HG03025 (cell line): ENCODE measurements around the gene IPO7.
A peak's percentile ranks its signal among the peaks of the same experiment; 100 is the strongest.
"Not testable (repeated sequence)": the region's sequence is repeated elsewhere in the genome, so short reads cannot be mapped to it uniquely, and the experiment has no call there.

Source experiments
- ATAC-seq: cut with Tn5 transposase; IDR thresholded peaks from one replicate; pipeline ENCODE4 v1.9.1; 2021; ENCODE audit warnings: mild to moderate bottlenecking, moderate library complexity; ENCODE audit not compliant: unreplicated experiment, low FRiP score

IPO7 gene

DNA sequence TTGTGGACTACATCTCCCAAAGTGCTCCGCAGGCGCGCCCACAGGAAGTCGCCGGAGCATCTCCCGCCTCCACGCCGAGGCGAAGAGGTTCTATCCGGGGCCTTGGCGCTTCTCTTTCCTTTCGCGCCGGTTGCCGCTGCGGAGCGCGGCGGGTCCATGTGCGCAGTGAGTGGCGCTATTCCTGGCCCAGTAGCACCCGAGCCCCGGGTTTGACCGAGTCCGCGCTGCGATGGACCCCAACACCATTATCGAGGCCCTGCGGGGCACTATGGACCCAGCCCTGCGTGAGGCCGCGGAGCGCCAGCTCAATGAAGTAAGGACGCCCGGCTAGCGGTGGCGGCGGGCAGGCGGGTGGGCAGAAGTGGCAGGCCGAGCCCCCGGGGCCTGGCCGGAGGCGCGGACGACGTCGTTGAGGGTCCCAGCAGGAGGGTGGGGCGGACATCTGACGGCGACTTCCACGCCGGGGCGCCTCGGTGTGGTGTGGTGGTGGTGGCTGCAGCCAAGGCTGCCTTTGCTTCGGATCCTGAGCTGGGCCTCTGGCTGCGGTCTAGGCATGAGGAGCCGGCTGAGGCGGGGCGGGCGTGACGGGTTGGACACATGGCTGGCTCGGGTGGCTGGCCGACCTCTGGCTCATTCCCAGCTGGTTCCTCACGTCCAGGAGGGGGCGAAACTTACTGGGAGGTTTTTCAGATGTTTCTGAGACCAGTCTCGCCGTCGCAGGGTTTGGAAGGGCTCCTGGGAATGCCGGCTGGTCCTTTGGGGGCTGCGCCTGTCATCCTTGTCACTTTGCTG is at the start of gene IPO7:
Gene IPO7, plus strand, starts transcription at position 118 of the 792 bp plus-strand sequence. Its CDS starts 112 bp downstream, at position 230.
- peak; percentile 93 for ATAC-seq

DNA sequence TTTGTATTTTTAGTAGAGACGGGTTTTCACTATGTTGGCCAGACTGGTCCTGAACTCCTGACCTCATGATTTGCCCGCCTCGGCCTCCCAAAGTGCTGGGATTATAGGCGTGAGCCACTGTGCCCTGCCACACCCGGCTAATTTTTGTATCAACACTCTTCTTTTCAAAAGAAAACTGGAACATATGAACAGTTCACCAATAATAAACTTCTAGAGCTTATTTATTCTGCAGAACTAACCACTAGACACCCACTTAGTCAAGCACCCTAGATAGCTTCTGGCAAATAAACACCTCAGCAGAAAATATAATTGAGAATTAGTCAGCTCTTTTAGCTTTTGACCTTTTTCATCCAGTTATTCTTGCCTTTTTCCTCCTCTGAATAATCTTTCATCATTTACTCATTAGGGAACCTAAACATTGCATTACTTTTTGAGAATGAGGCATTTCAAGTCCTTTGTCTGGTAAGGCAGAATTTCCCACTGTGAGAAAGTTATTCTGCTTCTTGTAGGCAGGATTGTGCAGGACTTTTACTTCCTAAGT is 42.7 kb upstream of the IPO7 start:
- ATAC-seq = no peak

DNA sequence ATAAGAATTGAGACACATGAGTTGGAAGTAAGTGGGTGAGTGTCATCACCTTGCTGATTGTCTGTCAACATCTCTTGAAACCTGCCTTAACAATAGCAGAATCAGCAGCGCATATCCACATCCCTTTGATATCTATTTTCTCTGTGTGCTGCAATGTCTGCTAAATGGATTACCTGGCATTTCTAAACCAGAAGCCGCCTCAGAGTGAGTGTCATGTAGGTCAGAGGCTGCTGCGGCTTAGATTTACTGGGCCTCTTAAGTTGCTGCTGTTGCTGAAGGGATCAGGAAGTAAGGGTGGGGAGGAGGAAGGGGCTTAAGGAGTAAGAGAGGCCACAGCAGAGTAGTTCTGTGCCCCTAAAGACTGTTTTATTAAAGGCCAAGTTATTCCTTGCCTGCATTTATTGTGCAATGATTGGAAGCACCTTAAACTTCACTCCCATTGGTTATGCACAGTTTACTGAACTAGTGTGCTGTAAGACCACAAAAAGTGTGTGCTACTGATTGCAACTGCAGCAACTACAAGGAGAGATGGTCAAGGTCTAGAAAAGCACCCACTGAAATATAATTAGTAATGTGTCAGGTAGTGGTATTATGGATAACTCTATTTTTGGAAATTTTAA is 40.3 kb upstream of the IPO7 start:
- ATAC-seq = no peak

DNA sequence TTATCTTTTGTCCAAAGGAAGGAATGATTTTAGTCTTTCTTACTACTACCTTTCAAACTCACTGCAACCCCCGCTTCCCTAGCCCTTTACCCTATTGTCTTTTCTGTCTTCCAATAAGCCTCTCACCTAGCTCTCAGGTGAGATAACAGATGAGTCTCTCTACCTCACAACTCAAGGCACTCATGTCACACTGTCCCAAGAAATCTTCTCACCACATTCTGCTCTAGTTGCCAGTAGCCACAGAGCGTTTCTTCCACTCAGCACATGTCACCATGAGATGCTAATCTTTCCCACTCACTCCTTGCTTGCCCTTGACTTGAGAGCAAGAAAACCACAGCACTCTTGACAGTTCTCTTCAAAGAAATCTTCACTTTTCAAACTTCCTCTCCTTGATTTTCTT is 37.4 kb upstream of the IPO7 start:
- no peak for ATAC-seq

DNA sequence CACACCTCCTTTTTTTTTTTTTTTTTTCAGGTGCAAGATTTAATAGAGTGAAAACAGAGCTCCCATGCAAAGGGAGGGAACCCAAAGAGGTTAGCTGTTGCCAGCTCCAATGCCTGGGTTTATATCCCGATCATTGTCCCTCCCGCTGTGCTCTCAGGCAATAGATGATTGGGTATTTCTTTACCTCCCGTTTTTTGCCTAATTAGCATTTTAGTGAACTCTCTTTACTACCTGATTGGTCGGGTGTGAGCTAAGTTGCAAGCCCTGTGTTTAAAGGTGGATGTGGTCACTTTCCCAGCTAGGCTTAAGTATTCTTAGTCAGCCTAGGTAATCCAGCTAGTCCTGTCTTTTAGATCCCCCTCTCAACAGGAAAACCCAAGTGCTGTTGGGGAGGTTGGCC is 36.7 kb upstream of the IPO7 start:
- not testable (repeated sequence) for ATAC-seq

DNA sequence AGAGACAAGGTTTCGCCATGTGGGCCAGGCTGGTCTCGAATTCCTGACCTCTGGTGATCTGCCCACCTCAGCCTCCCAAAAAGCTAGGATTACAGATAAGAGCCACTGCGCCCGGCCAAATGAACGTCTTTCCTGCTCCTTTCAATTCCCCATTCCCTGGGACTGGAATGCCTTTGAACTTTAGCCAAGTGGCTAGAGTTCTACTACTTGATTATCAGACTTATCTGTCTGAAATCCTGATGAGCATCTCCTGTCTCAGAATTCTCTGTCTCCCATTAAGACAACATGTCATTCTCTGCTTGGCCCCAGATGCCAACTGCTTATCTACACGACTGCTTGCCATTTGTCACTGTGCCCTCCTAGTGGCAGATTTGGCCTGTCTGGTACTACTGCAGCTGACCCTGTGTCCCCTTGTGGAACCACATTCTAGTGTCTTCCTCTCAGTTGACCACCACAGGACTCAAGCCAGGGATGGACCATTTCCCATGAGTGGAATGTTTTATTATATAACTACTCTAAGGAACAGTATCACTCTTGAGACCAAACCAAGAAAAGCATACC is 33.1 kb upstream of the IPO7 start:
- no peak for ATAC-seq

DNA sequence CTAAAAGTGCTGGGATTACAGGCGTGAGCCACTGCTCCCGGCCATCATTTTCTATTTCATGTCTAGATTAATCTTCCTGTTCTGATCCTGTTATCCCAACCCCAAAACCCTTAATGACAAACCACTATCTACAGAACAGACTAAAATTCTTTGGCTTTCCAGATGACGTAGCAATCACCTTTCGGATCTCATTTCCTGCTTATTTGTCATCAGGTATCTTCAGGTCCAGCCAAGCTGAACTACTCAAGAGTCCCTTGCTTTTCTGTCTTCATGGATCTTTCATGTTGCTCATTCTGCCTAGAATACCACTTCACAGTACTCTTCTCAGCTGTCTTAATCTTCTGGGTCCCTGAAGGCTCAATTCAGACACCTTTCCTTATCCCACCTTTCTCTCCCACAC is 27.4 kb upstream of the IPO7 start:
- ATAC-seq = no peak

DNA sequence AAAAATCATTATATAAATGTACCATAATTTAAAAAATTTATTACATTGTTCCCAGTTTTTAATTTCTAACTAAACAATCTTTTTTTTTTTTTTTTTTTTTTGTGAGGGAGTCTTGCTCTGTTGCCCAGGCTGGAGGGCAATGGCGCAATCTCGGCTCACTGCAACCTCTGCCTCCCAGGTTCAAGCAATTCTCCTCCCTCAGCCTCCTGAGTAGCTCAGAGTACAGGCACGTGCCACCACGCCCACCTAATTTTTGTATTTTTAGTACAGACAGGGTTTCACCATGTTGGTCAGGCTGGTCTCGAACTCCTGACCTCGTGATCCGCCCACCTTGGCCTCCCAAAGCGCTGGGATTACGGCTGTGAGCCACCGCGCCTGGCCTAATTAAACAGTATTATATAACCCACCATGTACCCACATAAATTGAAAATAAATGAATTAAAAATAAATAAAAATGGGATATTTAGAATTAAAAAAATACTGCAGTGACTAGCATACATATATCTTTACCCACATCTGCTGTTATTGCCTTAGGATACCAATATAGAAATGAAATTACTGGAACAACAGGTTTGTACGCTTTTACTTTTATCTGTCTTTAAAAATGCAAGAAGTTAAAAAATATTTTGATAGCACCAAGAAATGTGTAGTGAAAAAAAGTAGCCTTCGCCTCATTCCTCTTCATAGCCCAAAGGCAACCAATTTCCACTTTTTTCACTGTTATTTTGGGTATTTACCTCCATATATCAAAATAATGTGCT is 23.4 kb upstream of the IPO7 start:
- ATAC-seq = not testable (repeated sequence)

DNA sequence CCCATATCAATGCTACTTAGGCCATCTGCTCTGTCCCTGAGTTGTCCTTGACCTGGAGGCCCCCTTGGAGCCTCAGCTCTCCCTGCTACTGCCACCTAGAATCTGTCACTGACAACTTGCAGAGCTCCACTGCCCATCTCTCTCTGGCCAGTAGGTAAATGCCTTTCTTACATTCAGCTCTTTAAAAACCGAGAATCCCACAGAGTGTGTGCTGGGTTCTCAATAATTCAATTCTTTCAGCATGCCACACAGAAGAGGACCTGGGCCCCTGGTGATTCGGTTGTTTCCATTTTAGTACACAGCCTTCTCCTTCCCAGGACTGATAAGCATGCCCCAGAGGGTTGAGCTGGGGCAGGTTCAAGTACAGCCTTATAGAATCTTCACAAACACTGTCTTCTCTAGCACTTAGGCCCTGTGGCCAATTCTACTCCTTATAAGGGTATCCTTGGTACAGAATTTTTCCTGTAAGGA is 22.0 kb upstream of the IPO7 start:
- no peak for ATAC-seq

DNA sequence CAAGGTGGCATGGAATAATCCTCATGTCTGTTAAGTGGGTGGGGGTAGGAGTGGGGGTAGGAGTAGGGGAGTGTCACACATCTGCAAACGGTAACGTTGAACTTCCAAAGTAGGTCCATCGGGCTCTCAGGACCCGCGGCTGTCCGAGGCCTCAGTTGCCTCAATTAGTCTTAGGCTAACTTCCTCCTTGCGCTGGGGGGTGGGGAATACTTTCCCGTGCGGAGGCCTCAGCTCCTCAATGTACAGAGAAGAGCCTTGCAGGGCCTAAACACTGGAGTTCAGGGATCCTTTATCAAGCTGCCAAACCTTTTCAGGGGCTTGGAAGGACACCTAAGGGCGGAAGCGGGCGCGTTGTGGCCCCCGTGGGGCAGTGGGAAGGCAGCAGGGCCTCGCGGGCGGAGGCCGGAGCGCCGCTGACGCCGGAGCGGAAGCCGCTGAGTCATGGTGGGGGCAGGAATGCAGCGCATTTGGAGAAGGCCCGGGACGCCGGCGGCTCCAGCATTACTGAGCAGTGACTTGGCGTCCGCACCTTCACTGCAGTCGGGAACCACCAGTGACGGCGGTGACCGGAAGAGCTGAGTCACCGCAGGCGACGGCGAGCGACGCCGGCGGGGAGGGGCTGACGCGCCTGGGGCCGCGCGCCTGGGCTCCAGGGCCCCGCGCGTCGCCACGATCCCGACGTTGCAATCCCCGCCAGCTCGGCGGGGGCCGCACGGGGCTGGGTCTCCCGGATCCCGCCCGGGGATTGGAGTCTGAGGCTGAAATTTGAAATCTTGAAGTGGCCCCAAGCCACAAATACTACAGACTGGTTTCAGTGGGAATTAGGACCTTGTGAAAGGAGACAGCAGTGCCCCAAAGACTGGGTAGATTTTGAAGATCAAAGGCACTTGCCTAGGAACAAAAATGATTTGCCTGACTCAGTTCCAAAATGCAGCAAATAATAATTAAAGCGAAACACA is 20.2 kb upstream of the IPO7 start:
- ATAC-seq = peak; percentile 87

DNA sequence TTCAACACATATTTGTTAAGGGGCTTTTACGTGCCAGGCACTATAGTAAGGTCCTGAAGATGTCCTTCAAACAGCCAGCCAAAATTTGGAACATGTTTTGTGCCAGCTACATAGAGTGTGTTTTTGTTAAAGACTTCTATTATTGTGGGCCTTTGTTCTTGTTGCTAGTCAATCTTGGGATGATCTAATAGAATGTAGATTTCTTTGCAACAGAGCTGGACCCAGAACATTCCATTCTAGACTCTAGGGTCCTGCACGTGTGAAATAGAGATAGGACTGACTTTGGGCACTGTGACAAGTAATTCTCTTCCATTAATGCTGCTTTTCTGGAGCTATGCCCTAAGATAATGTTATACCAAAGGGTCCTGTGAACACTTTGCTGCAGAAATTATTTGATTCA is 16.9 kb upstream of the IPO7 start:
- ATAC-seq = no peak

DNA sequence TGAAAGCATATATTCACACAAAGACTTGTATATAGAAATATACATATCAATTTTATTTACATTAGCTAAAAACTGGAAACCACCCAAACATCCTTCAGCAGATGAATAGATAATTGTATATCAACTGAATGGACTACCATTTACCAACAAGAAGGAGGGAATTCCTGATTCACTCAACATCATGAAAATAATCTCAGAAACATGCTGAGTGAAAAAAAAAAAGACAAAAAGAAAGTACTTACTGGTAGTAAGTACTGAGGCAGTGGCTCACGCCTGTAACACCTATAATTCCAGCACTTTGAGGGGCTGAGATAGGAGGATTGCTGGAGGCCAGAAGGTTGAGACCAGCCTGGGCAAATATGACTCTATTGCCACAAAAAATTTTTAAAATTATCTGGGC is 7.4 kb upstream of the IPO7 start:
- ATAC-seq = no peak

DNA sequence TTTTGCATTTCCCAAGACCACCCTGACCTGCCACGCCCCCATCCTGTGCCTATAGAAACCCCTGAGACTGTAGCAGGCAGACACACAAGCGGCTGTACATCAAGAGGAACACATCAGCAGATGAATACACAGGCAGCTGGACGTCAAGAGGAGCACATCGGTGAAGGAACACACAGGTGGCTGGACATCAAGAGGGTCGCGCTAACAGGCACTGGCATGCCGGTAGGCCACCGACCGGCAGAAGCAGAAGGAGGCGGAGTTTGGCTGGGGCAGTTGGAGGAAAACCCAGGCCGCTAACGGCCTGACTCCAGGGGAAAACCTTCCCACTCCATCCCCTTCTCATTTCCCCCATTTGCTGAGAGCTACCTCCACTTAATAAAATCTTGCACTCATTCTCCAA is 5.4 kb upstream of the IPO7 start:
- no peak for ATAC-seq

DNA sequence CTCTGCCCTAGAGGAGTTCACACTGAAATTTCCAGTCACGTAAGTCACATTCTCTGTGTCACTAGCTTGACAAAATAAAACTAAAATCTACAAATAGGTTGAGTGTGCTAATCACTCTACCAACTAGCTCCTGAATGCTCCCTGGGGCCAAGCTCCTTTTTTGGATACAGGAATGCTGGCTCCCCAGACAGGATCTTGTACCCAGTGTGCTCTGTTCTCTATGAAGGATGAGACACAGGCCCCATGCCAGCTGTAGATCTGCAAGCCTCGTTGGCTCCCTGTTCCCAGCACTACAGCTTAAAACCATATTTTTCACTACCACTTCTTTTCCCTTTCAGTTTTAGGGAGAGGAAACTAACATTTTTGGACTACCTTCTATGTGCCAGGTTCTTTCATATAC is 3.7 kb upstream of the IPO7 start:
- no peak for ATAC-seq

DNA sequence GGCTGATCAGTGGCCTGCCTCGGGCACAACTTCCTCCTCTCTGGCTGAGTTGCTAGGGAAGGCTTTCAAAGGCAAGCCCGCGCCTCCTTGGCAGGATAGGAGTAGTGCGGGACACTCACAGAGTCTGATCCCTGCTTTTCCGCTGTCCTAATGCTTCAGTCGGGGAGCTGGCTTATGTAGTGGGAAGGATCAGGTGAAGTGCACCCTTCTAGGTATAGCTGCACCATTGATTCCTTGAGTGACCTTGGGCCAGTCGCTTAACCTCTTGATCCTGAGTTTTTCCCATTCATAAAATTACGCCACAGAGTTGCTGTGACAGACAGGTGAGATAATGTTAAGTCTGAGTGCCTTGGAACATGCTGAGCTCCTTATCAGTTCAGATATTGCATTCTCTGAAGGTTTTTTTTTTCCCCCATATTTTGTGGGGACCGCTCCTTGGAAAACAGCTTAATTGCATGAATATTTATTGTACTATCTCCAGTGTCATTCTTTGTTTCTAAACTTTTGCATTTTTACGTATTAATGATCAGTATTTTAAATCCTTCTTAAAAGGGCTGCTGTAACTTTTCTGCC is 961 bp downstream of the IPO7 start:
- no peak for ATAC-seq

DNA sequence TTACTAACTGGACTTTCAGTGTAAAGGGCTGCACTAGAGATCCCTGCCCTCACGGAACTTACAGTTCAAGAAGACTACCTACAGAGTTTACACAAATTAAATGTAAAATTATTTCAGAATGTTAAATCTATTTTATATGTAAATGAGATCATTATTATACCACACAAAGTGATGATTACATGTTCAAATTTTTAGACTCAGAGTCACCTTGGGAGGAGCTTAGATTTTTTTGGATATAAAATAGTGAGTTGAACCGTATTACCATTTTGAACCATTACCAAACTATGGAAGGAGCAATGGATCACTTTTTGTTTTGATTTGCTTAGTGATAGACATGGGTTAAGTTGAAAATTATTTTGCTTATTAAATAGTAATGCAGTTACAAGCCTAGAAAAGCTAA is 1.6 kb downstream of the IPO7 start:
- ATAC-seq = no peak

DNA sequence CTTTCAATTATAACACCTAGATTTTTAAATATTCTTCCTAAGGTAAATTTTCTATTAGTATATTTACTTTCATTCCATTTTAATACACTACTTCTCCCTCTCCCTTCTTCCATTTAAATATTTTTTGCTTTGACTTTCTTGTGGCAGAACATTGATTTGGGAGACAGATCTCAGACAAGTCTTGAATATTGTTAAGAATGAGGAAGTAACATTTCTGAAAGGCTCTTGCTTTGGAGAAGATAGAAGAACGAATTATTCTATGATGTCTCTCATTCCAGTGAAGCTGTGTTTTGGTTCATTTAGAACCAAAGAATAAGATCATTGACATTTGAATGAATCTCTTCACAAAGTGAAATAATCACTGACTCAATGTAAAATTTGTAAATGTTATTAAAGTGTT is 2.4 kb downstream of the IPO7 start:
- no peak for ATAC-seq

DNA sequence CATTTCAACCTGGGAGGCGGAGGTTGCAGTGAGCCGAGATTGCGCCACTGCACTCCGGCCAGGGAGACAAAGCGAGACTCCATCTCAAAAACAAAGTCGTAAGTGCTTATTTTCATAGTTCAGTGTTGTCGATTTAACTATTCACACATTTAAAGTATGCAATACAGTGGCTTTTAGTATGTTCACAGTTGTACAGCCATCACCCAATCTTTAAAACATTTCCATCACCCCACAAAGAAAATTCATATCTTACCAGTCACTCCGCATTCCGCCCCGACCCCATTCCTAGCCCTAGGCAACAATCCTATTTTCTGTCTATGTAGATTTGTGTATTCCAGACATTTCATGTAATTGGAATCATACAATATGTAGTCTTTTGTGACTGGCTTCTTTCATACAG is 11.9 kb downstream of the IPO7 start:
- no peak for ATAC-seq

DNA sequence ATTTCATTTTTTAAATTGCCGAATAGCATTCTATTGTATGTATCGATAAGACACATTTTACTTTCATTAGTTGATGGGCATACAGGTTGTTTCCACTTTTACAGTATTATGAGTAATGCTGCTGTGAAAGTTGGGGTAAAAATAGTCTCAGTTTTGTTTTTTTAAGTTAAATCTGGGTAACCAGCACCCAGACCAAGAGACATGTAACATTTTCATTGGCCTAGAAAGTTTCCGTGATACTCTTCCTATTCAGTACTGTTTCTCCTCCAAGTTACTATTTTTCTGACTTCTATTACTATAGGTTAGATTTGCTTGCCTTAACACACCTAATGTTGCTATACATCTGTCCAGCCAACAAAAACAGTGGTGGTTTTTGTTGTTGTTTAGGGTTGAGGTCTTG is 12.3 kb downstream of the IPO7 start:
- ATAC-seq = no peak
